Mammary epithelial cell (primary cell): ENCODE data around the gene ITPRID1.

Experiments
- CTCF ChIP-seq, 2 donors: IDR thresholded peaks in 1 of 2; conservative IDR thresholded peaks in 1 of 2; 2 replicates each; pipeline ENCODE4 v1.5.1; 2011 to 2012; ENCODE audit warnings: inconsistent platforms in 2 of 2, low read length in 2 of 2, mild to moderate bottlenecking in 2 of 2, control low read depth in 1 of 2, low read depth in 1 of 2; ENCODE audit not compliant: insufficient read depth in 1 of 2; ENCODE audit errors: extremely low read depth in 1 of 2
- EZH2 ChIP-seq: IDR thresholded peaks from 2 replicates; pipeline ENCODE4 v1.6.1; 2012; ENCODE audit warnings: low read length, inconsistent platforms, borderline replicate concordance

- no peak for TF ChIP-seq CTCF (conservative IDR thresholded peaks at IDR 0.05 in 1 of 2, IDR thresholded peaks at IDR 0.05 in 1 of 2; ENCODE audit: extremely low read depth in 1 of 2, insufficient read depth in 1 of 2, low read depth in 1 of 2, low read length in 2 of 2)
- TF ChIP-seq EZH2 = no peak
These were observed 88.2 kb downstream of the ITPRID1 start for GRCh38 chr7:31602041-31602625.
